Vagina (tissue), 2 donors: ENCODE results near the gene VPS33A. TPM values are rescaled to one million over a fixed set of nuclear protein-coding genes. Genes with fewer than 3 reads are reported as not detected.

ENCODE experiments used
- DNase-seq, 2 donors: peaks; one replicate each; pipeline ENCODE4 v3.0.0-alpha.2; 2017; ENCODE audit errors: extremely low spot score in 2 of 2
- H3K27ac ChIP-seq: fragments of 200-600 bp; sonication (generic); one replicate; pipeline ENCODE4 v1.5.1; 2019
- H3K27me3 ChIP-seq: fragments of 200-600 bp; sonication (generic); one replicate; pipeline ENCODE4 v1.5.1; 2019
- H3K36me3 ChIP-seq, 2 donors: fragments of 200-600 bp; sonication (generic); one replicate each; pipeline ENCODE4 v1.5.1; 2017 to 2019
- H3K4me1 ChIP-seq: fragments of 200-600 bp; sonication (generic); one replicate; pipeline ENCODE4 v1.5.1; 2019
- H3K4me3 ChIP-seq, 2 donors: fragments of 200-600 bp; sonication (generic); 1 replicate in 1 of 2; 2 replicates in 1 of 2; pipeline ENCODE4 v1.5.1; 2016 to 2019
- H3K9me3 ChIP-seq: fragments of 200-600 bp; sonication (generic); one replicate; pipeline ENCODE4 v1.5.1; 2019
- POLR2A ChIP-seq, 2 donors: fragments of 450-650 bp; IDR thresholded peaks; one replicate each; pipeline ENCODE4 v1.6.1; 2017; ENCODE audit warnings: antibody characterized with exemption in 2 of 2, mild to moderate bottlenecking in 2 of 2, moderate library complexity in 2 of 2
- POLR2AphosphoS5 ChIP-seq, 2 donors: sonication (generic); formaldehyde crosslinking; IDR thresholded peaks; one replicate each; pipeline ENCODE4 v1.9.0; 2017; ENCODE audit warnings: antibody characterized with exemption in 2 of 2, mild to moderate bottlenecking in 2 of 2, low read depth in 1 of 2; ENCODE audit not compliant: insufficient read depth in 1 of 2
- intact Hi-C: fragments of 100-400 bp; cut with DNase I; formaldehyde crosslinking; loops from one replicate; pipeline ENCODE4 v1.15.1; 2023
- total RNA-seq: library from RNA; depleted of rRNA; stranded (reverse); fragments of >200 nt; gene quantifications from one replicate; pipeline ENCODE4 v1.2.3, GENCODE V29; 2016
- TF ChIP-seq, protein P1 (sequence below), 3 experiments: fragments of 450-650 bp in 2 of 3; fragments of 200-600 bp in 1 of 3; sonication (generic) in 1 of 3; IDR thresholded peaks; one replicate each; pipeline ENCODE4 v1.5.1; 2017 to 2019; ENCODE audit warnings: antibody characterized with exemption in 3 of 3, mild to moderate bottlenecking in 2 of 3, moderate library complexity in 2 of 3

Gene VPS33A
- total RNA-seq, 1 donor from 2014 or later, result 11.0 TPM

GRCh38 chr12:122297494-122297893 lies 31.2 kb upstream of the VPS33A start:
- H3K9me3 ChIP-seq, result peaks cover 2% of the 10 kb centered on the region
- no peak for TF ChIP-seq POLR2A (IDR thresholded peaks at IDR 0.05)
- TF ChIP-seq POLR2AphosphoS5 (IDR thresholded peaks at IDR 0.05; ENCODE audit: insufficient read depth in 1 of 2, low read depth in 1 of 2), result no peak
- TF ChIP-seq, protein P1, sequence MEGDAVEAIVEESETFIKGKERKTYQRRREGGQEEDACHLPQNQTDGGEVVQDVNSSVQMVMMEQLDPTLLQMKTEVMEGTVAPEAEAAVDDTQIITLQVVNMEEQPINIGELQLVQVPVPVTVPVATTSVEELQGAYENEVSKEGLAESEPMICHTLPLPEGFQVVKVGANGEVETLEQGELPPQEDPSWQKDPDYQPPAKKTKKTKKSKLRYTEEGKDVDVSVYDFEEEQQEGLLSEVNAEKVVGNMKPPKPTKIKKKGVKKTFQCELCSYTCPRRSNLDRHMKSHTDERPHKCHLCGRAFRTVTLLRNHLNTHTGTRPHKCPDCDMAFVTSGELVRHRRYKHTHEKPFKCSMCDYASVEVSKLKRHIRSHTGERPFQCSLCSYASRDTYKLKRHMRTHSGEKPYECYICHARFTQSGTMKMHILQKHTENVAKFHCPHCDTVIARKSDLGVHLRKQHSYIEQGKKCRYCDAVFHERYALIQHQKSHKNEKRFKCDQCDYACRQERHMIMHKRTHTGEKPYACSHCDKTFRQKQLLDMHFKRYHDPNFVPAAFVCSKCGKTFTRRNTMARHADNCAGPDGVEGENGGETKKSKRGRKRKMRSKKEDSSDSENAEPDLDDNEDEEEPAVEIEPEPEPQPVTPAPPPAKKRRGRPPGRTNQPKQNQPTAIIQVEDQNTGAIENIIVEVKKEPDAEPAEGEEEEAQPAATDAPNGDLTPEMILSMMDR (IDR thresholded peaks at IDR 0.05), result no peak
- no peak overlapping the region for H3K4me3 ChIP-seq
- H3K27me3 ChIP-seq, result no peaks in the 10 kb centered on the region
- no peak for DNase-seq
- intact Hi-C loops, result no loop called here
- H3K27ac ChIP-seq, result no peak overlapping the region
- no peaks in the 10 kb centered on the region for H3K4me1 ChIP-seq
- peaks cover 0 to 41% of the 10 kb centered on the region in 2 donors for H3K36me3 ChIP-seq

- Histone ChIP-seq H3K36me3 (peaks cover 0 to 39% of the 10 kb centered on the region in 2 donors), H3K27me3 (no peaks in the 10 kb centered on the region)
These were observed 29.6 kb upstream of the VPS33A start for GRCh38 chr12:122295877-122296276.

DNA sequence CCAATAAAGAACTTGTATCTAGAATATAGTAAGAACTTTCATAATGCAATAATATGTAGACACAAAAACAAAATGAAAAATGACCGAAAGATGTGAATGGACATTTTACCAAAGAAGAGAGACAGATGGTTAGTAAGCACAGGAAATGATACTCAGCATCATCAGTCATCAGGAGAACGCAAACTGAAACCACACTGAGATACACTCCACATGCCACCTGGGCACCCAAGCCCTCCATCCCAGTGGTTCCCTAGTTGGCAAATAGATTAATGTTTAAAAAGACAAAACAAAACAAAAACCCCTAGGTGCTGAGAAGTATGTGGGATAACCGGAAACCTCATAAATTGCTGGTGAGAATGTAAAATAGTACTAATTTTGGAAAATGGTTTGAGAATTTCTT lies 26.8 kb upstream of the VPS33A start:
- intact Hi-C loops, result no loop called here

More at GRCh38 chr12:122295877-122296276, 29.6 kb upstream of the VPS33A start:
- intact Hi-C loops, result no loop called here
- Histone ChIP-seq H3K9me3 (peaks cover 2% of the 10 kb centered on the region), H3K4me1 (no peaks in the 10 kb centered on the region), H3K4me3 (no peak overlapping the region), H3K27ac (no peak overlapping the region)
- no peak for DNase-seq
- no peak for TF ChIP-seq POLR2A (IDR thresholded peaks at IDR 0.05)

GRCh38 chr12:122291431-122291830 lies 25.1 kb upstream of the VPS33A start:
- no peaks in the 10 kb centered on the region for H3K27me3 ChIP-seq
- intact Hi-C loops, result no loop called here
- H3K4me3 ChIP-seq, result no peak overlapping the region
- TF ChIP-seq, protein P1 (IDR thresholded peaks at IDR 0.05), result no peak
- H3K36me3 ChIP-seq, result peaks cover 0 to 37% of the 10 kb centered on the region in 2 donors
- no peak overlapping the region for H3K27ac ChIP-seq
- no peaks in the 10 kb centered on the region for H3K4me1 ChIP-seq
- H3K9me3 ChIP-seq, result peaks cover 2% of the 10 kb centered on the region
- no peak for DNase-seq

More for the DNA sequence above, 26.8 kb upstream of the VPS33A start:
- H3K27ac ChIP-seq, result no peak overlapping the region
- H3K27me3 ChIP-seq, result no peaks in the 10 kb centered on the region
- peaks cover 2% of the 10 kb centered on the region for H3K9me3 ChIP-seq
- H3K4me1 ChIP-seq, result no peaks in the 10 kb centered on the region
- H3K36me3 ChIP-seq, result peaks cover 0 to 38% of the 10 kb centered on the region in 2 donors
- TF ChIP-seq POLR2A (IDR thresholded peaks at IDR 0.05) (no peak), POLR2AphosphoS5 (IDR thresholded peaks at IDR 0.05; ENCODE audit: insufficient read depth in 1 of 2, low read depth in 1 of 2) (no peak)
- TF ChIP-seq, protein P1 (IDR thresholded peaks at IDR 0.05), result no peak
- H3K4me3 ChIP-seq, result no peak overlapping the region
- no peak for DNase-seq

DNA sequence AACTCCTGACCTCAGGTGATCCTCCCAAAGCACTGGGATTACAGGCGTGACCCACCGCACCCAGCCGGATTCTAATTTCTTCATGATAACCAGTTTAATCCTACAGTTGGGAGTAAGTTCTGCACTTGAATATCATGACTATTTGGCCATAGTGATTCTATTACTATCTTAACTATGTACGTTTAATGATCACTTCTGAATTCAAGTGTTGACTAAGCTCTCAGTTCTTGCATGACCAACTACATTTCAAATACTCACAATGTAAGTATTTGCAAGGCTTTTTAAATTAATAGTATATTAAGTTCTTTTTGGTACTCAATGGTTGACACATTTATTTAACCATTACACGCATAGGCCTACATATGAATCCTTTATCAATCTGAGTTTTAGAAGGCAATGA lies 17.4 kb upstream of the VPS33A start:
- H3K36me3 ChIP-seq, result peaks cover 0 to 18% of the 10 kb centered on the region in 2 donors
- no peak overlapping the region for H3K27ac ChIP-seq
- H3K27me3 ChIP-seq, result no peaks in the 10 kb centered on the region
- no peaks in the 10 kb centered on the region for H3K9me3 ChIP-seq
- no peak for TF ChIP-seq POLR2A (IDR thresholded peaks at IDR 0.05)
- TF ChIP-seq, protein P1 (IDR thresholded peaks at IDR 0.05), result no peak
- TF ChIP-seq POLR2AphosphoS5 (IDR thresholded peaks at IDR 0.05; ENCODE audit: insufficient read depth in 1 of 2, low read depth in 1 of 2), result no peak
- H3K4me1 ChIP-seq, result no peaks in the 10 kb centered on the region
- DNase-seq, result no peak
- no peak overlapping the region for H3K4me3 ChIP-seq
- intact Hi-C loops, result no loop called here

DNA sequence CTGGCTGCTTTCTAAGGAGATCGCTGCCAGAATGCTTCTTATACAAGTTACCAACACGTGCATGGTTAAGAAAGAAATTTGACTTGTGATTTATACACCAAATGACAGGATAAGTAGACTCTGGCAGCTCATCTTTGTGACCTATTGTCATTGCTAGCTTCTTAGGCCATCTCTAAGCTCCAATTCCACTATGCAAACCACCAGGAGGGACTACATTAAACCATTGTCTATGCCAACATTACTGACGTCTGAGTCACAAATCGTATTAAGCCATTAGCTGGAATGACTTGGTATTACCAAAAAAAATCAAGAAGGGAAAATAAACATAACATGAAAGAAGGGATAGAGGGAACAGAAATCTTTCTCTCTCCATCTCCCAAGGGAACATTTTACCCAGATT lies 15.8 kb upstream of the VPS33A start:
- H3K27me3 ChIP-seq, result no peaks in the 10 kb centered on the region
- H3K4me3 ChIP-seq, result no peak overlapping the region
- H3K27ac ChIP-seq, result no peak overlapping the region
- H3K4me1 ChIP-seq, result no peaks in the 10 kb centered on the region
- peaks cover 0 to 16% of the 10 kb centered on the region in 2 donors for H3K36me3 ChIP-seq
- intact Hi-C loops, result no loop called here
- TF ChIP-seq, protein P1 (IDR thresholded peaks at IDR 0.05), result no peak
- no peak for TF ChIP-seq POLR2A (IDR thresholded peaks at IDR 0.05)
- TF ChIP-seq POLR2AphosphoS5 (IDR thresholded peaks at IDR 0.05; ENCODE audit: insufficient read depth in 1 of 2, low read depth in 1 of 2), result no peak
- no peaks in the 10 kb centered on the region for H3K9me3 ChIP-seq
- no peak for DNase-seq
